ENCODE results near the gene ZMYM2.

ZMYM2 gene

GRCh38 chr13:20136781-20137703, 178.5 kb downstream of the ZMYM2 start:
- no peak for DNase-seq

- DNase-seq, result no peak
Observed at GRCh38 chr13:20137875-20138274, 179.3 kb downstream of the ZMYM2 start.

- DNase-seq, result no peak
Observed at GRCh38 chr13:20140487-20140886, 182.0 kb downstream of the ZMYM2 start.
